BJ (cell line): Measurements from ENCODE around the gene ANKRD40CL. TPM values are rescaled to one million over a fixed set of nuclear protein-coding genes. Genes with fewer than 3 reads are reported as not detected.
"Not testable (repeated sequence)": the region's sequence is repeated elsewhere in the genome, so short reads cannot be mapped to it uniquely, and the experiment has no call there.

Experiments
- CTCF ChIA-PET: fragments of 350-600 bp; formaldehyde crosslinking; extraction: SDS; loops from one replicate; lab custom pipeline; 2021; ENCODE audit warnings: antibody characterized with exemption, inconsistent platforms; lab: Yijun Ruan, JAX
- POLR2A ChIA-PET: fragments of 300-600 bp; sonication (Branson Sonifier 250); formaldehyde crosslinking; extraction: SDS; loops from one replicate; lab custom pipeline; 2021; ENCODE audit warnings: antibody characterized with exemption; lab: Charles Lee
- DNase-seq: peaks from one replicate; pipeline ENCODE4 v3.0.0-alpha.2; 2011; ENCODE audit warnings: low read depth
- H3K27me3 ChIP-seq: 2 replicates; pipeline ENCODE4 v1.6.0; 2011; ENCODE audit warnings: low read length; ENCODE audit not compliant: control insufficient read depth, insufficient read depth
- H3K36me3 ChIP-seq: 2 replicates; pipeline ENCODE4 v1.5.1; 2011; ENCODE audit warnings: low read length; ENCODE audit not compliant: control insufficient read depth, insufficient read depth
- H3K4me3 ChIP-seq: 2 replicates; pipeline ENCODE4 v1.5.1; 2011; ENCODE audit warnings: low read depth, mild to moderate bottlenecking, control low read depth, low read length
- polyA plus RNA-seq: library from polyadenylated mRNA; depleted of rRNA; stranded (reverse); fragments of >200 nt; gene quantifications from 2 replicates; pipeline ENCODE4 v1.2.3, GENCODE V29; 2011
- TF ChIP-seq, protein P1 (sequence below): IDR thresholded peaks from 2 replicates; pipeline ENCODE4 v1.5.1; 2011; ENCODE audit warnings: low read depth, mild to moderate bottlenecking, control low read depth, inconsistent platforms, low read length, moderate library complexity; ENCODE audit not compliant: insufficient read depth

ANKRD40CL gene
- polyA plus RNA-seq, 1 experiment, result not detected

DNA sequence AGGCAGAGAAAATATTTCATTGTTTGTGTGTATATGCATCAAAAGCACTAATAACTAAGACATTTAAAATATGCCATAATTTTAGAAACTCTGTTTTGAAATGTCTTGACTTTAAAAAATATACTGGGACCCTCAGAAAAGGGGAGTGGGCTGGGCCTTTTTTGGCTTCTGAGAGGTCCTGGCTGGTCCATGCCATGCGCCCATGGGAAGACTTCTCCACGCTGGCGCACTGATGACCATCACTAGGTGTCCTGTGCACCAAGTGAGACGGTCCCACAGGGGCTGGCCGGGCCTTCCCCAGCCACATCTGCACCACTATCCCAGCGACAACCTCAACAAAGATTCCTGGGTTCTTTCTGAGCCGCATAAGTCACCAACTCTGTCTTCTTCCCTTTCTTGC, 41.1 kb upstream of the ANKRD40CL start:
- TF ChIP-seq, protein P1, sequence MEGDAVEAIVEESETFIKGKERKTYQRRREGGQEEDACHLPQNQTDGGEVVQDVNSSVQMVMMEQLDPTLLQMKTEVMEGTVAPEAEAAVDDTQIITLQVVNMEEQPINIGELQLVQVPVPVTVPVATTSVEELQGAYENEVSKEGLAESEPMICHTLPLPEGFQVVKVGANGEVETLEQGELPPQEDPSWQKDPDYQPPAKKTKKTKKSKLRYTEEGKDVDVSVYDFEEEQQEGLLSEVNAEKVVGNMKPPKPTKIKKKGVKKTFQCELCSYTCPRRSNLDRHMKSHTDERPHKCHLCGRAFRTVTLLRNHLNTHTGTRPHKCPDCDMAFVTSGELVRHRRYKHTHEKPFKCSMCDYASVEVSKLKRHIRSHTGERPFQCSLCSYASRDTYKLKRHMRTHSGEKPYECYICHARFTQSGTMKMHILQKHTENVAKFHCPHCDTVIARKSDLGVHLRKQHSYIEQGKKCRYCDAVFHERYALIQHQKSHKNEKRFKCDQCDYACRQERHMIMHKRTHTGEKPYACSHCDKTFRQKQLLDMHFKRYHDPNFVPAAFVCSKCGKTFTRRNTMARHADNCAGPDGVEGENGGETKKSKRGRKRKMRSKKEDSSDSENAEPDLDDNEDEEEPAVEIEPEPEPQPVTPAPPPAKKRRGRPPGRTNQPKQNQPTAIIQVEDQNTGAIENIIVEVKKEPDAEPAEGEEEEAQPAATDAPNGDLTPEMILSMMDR, result no peak
- no peak for DNase-seq
- CTCF ChIA-PET, result interaction anchor here (1.3 to 1.9 kb wide), 3 partner anchors 9 to 24 kb away, joined by 3 to 6 read pairs (median 5); no protein-coding TSS in a partner anchor
- POLR2A ChIA-PET, result no interaction called here
- peaks cover 7% of the 10 kb centered on the region for H3K27me3 ChIP-seq
- H3K4me3 ChIP-seq, result no peak overlapping the region
- no peaks in the 10 kb centered on the region for H3K36me3 ChIP-seq

DNA sequence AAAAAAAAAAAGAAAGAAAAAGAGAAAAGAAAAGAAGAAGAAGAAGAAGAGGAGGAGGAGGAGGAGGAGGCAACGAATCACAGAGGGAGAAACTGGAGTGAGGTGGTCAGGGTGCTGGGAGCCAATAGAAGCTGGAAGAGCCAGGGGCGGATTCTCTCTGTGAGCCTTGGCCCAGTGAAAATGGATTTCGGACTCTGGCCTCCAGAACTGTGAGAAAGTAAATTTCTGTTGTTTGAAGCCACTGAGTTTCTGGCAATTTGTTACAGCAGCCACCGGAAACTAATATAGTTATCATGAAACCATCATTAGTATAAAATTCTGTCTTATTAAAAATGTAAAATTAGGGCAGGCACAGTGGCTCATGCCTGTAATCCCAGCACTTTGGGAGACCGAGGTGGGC, 40.4 kb upstream of the ANKRD40CL start:
- TF ChIP-seq, protein P1, result no peak
- no peaks in the 10 kb centered on the region for H3K36me3 ChIP-seq
- POLR2A ChIA-PET, result no interaction called here
- no peak for DNase-seq
- CTCF ChIA-PET, result interaction anchor here (1.3 to 2.3 kb wide), 2 partner anchors 9 to 24 kb away, joined by 3 to 12 read pairs; no protein-coding TSS in a partner anchor
- H3K4me3 ChIP-seq, result no peak overlapping the region
- peaks cover 7% of the 10 kb centered on the region for H3K27me3 ChIP-seq

DNA sequence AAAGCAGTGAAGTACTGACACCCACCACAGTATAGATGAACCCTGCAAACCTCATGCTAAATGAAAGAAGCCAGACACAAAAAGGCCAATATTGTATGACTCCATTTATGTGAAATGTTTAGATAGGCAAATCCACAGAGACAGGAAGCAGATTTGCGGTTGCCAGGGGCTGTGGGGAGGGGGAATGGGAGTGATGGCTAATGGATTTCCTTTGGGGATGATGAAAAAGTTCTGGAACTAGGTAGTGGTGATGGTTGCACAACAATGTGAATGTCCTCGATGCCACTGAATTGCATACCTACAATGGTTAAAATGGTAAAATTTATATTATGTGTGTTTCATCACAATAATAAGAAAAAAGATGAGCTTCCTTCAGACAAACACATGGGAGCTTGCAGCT, 39.7 kb upstream of the ANKRD40CL start:
- ChIA-PET CTCF (interaction anchor here (1.2 to 2.3 kb wide), 3 partner anchors 10 to 24 kb away, joined by 3 to 12 read pairs (median 3); no protein-coding TSS in a partner anchor), POLR2A (no interaction called here)
- Histone ChIP-seq H3K36me3 (no peaks in the 10 kb centered on the region), H3K4me3 (no peak overlapping the region), H3K27me3 (peaks cover 7% of the 10 kb centered on the region)
- TF ChIP-seq, protein P1, result no peak
- no peak for DNase-seq

DNA sequence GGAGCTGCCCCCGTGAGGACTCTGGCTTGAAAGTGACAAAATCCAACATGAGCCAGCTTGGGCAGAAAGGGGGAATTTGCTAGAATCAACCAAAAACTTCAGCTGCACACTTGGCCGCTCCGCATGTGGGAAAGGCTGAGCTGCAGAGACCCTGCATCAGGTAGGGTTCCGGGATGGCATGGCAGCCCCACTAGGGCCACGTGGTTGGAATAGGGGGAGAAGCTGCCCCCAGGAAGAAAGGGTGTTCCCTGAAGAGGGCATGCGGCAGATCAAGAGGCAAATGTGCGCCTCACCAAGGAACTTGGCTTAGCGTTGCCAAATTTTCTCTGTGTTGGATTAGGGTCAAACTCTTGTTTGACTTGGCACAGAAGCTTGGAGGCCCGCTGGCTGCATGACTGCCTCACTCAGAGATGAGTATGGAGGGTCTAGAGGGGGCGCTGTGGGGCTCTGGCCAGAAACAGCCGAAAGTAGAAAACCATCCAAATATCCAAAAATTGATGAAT, 38.9 kb upstream of the ANKRD40CL start:
- POLR2A ChIA-PET, result no interaction called here
- CTCF ChIA-PET, result interaction anchor here (0.9 to 2.3 kb wide), 4 partner anchors 12 to 347 kb away, joined by 3 to 12 read pairs (median 3); partner anchors contain the start of gene NME1
- Histone ChIP-seq H3K4me3 (no peak overlapping the region), H3K27me3 (peaks cover 6% of the 10 kb centered on the region), H3K36me3 (no peaks in the 10 kb centered on the region)
- TF ChIP-seq, protein P1, result no peak
- no peak for DNase-seq

DNA sequence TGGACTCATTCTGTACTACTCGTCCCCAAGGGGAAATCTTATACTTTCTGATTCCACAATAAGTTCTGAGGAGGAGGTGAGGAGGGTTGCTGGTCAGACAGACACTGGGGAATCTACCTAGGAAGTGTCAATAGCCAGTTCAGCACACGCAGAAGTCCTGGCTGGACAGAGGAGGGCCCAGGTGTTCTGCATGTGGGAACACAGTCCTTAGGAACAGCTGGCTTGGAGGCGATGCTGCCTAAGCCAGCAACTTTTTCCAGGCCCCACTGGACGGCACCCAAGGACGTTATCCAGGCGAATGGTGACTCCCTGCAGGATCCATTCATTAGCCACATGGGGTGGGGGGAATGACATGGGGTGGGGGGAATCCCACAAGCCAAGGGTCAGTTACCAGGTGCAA, 38.2 kb upstream of the ANKRD40CL start:
- ChIA-PET CTCF (interaction anchor here (1.1 to 2.3 kb wide), 2 partner anchors 22 to 348 kb away, joined by 3 to 12 read pairs; partner anchors contain the start of gene NME1), POLR2A (no interaction called here)
- peaks cover 2% of the 10 kb centered on the region; the same call in 1 of the 2 replicates for H3K27me3 ChIP-seq
- TF ChIP-seq, protein P1, result no peak
- no peaks in the 10 kb centered on the region for H3K36me3 ChIP-seq
- no peak for DNase-seq
- H3K4me3 ChIP-seq, result no peak overlapping the region

DNA sequence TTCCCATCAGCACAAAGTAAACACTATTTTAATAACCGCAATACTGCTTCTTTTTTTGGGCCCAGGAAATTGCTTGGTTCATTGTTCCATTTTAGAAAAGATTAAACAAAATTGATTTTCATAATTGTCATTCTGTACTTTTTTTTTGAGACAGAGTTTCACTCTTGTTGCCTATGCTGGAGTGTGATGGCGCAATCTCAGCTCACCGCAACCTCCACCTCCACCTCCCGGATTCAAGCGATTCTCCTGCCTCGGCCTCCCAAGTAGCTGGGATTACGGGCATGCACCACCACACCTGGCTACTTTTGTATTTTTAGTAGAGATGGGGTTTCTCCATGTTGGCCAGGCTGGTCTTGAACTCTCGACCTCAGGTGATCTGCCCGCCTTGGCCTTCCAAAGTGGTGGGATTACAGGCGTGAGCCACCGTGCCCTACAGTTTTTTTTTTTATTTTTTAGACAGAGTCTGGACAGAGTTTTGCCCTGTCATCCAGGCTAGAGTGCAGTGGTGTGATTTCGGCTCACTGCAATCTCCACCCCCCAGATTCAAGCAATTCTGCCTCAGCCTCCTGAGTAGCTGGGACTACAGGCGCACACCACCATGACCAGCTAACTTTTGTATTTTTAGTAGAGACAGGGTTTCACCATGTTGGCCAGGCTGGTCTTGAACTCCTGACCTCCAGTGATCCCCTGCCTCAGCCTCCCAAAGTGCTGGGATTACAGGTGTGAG, 37.6 kb upstream of the ANKRD40CL start:
- CTCF ChIA-PET, POLR2A ChIA-PET, H3K36me3 ChIP-seq, H3K27me3 ChIP-seq, H3K4me3 ChIP-seq, DNase-seq: not testable (repeated sequence)
